ENCODE measurements around the gene NIPAL4.

GRCh38 chr5:157449011-157449723 is 10.8 kb upstream of the NIPAL4 start:
- TF ChIP-seq, protein P1, sequence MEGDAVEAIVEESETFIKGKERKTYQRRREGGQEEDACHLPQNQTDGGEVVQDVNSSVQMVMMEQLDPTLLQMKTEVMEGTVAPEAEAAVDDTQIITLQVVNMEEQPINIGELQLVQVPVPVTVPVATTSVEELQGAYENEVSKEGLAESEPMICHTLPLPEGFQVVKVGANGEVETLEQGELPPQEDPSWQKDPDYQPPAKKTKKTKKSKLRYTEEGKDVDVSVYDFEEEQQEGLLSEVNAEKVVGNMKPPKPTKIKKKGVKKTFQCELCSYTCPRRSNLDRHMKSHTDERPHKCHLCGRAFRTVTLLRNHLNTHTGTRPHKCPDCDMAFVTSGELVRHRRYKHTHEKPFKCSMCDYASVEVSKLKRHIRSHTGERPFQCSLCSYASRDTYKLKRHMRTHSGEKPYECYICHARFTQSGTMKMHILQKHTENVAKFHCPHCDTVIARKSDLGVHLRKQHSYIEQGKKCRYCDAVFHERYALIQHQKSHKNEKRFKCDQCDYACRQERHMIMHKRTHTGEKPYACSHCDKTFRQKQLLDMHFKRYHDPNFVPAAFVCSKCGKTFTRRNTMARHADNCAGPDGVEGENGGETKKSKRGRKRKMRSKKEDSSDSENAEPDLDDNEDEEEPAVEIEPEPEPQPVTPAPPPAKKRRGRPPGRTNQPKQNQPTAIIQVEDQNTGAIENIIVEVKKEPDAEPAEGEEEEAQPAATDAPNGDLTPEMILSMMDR (conservative IDR thresholded peaks at IDR 0.05 in 1 of 2, IDR thresholded peaks at IDR 0.05 in 1 of 2; ENCODE audit: extremely low read depth in 1 of 2, insufficient read depth in 1 of 2, low read depth in 1 of 2, low read length in 2 of 2) = no peak
- TF ChIP-seq EZH2 (IDR thresholded peaks at IDR 0.05; ENCODE audit: borderline replicate concordance, low read length) = no peak

Measured in mammary epithelial cell (primary cell).